GM19238 (cell line): Measurements from ENCODE around the gene HS6ST3.
"Not testable (repeated sequence)": the region's sequence is repeated elsewhere in the genome, so short reads cannot be mapped to it uniquely, and the experiment has no call there.

Experiments used
- DNase-seq: peaks from one replicate; pipeline ENCODE4 v3.0.0; 2011; ENCODE audit warnings: low spot score; ENCODE audit not compliant: insufficient read length

Gene HS6ST3

GRCh38 chr13:96089749-96090239 is at the start of gene HS6ST3:
TSS of gene HS6ST3 (plus strand) at chr13:96090107.
- DNase-seq: no peak

GRCh38 chr13:96041326-96042110 is 48.4 kb upstream of the HS6ST3 start:
- no peak for DNase-seq

GRCh38 chr13:96044238-96044637 is 45.7 kb upstream of the HS6ST3 start:
- DNase-seq: no peak

DNA sequence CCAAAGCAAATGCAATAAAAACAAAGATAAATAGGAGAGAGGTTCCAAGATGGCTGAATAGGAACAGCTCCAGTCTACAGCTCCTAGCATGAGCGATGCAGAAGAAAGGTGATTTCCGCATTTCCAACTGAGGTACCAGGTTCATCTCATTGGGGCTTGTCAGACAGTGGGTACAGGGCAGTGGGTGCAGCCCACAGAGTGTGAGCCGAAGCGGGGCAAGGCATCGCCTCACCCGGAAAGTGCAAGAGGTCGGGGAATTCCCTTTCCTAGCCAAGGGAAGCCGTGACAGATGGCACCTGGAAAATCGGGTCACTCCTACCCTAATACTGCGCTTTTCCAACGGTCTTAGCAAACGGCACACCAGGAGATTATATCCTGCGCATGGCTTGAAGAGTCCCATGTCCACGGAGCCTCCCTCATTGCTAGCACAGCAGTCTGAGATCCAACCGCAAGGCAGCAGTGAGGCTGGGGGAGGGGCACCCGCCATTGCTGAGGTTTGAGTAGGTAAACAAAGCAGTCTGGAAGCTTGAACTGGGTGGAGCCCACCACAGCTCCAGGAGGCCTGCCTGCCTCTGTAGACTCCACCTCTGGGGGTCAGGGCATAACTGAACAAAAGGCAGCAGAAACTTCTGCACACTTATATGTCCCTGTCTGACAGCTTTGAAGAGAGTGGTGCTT is 43.3 kb upstream of the HS6ST3 start:
- not testable (repeated sequence) for DNase-seq

GRCh38 chr13:96050955-96051354 is 39.0 kb upstream of the HS6ST3 start:
- not testable (repeated sequence) for DNase-seq

DNA sequence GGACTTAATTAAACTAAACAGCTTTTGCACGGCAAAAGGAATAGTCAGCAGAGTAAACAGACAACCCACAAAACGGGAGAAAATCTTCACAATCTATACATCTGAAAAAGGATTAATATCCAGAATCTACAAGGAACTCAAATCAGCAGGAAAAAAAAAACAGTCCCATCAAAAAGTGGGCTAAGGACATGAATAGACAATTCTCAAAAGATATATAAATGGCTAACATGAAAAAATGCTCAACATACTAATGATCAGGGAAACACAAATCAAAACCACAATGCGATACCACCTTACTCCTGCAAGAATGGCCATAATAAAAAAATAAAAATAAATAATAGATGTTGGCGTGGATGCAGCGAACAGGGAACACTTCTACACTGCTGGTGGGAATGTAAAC is 38.4 kb upstream of the HS6ST3 start:
- DNase-seq: not testable (repeated sequence)

DNA sequence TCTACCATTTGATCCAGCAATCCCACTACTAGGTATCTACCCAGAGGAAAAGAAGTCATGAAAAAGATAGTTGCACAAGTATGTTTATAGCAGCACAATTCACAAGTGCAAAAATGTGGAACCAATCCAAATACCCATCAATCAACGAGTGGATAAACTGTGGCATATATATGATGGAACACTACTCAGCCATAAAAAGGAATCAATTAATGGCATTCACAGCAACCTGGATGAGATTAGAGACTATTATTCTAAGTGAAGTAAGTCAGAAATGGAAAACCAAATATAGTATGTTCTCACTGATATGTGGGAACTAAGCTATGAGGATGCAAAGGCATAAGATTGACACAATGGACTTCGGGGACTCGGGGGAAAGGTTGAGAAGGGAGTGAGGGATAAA is 38.0 kb upstream of the HS6ST3 start:
- not testable (repeated sequence) for DNase-seq

GRCh38 chr13:96052656-96053002 is 37.3 kb upstream of the HS6ST3 start:
- peak; percentile 15 for DNase-seq

GRCh38 chr13:96053003-96053703 is 36.8 kb upstream of the HS6ST3 start, which contains the start of gene UGGT2:
TSS of gene UGGT2 (minus strand) at chr13:96053401. CDS start at chr13:96053312, 89 bp downstream.
- DNase-seq: peak; percentile 80

DNA sequence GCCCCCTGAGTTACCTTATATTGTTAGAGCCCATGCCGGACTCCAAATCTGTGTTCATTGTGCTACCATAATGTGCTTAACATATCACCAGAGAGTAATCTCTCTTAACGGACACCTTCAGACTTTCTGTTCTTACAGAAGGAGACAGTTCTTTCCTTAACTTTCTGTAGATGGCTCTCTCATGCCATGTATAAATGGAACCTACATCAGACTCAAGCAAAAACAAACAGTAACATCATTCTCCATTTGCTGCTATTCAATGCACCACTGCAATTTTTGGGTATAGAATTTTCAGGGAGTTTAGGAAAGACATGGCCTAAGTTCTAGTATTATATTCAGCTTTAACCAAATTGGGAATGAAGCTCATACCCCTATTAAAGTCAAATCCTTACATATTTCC is 24.1 kb upstream of the HS6ST3 start:
- no peak for DNase-seq

DNA sequence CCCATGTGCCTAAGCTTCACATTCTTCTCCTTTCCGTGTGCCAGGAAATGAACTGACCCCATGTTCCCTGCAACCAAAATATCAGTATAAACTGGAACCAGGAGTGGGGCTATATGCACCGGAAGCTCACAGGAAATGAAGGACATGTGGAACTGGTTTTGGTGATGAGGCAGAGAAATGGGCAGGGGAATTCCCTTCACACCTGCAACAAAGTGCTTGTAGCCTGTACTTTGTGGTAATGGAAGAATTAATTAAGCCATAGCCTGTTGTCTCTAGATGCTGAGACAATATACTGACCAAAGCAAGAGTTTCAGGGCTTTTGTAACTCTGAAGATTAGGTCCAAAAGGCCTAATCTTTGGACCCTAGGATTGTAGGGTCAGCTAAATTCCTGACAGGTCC is 21.2 kb upstream of the HS6ST3 start:
- DNase-seq: no peak

DNA sequence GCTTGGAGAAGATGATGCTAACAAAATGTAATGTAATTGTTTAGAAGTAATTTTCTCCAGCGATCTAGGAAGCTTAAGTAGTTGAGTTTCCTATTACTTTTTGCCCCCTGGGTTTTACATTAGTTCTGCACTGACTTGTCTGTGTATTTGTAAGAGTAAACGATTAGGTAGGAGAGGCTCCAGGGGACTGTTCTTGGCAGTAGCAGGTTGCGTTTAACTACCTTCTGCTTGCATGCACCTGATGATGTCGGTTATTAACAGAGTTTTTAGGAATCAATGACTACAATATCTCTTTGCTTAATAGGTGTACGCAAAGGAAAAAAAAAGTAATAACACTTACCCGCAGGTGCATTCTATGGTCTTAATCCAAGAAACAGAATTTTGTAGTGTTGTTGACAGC is 18.4 kb upstream of the HS6ST3 start:
- DNase-seq: no peak

DNA sequence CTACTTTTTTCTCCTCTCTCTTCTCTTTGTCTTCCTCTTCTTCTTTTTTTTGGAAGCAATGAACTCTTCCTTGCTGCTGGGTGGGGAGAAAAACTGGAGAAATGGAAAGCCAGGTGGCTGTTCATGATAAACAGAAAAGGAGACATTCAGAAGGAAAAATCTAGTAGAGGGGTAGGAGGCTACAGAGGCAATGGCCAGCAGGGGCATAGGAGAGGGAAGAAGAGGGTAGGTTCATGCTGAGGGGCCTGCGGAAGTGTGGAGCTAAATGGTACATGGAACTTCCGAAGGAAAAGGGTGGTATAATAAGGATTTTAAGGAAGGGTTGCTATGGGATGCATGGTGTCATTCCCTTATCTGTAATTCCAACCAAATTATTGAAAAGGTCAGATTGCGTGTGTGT is 17.5 kb upstream of the HS6ST3 start:
- no peak for DNase-seq

DNA sequence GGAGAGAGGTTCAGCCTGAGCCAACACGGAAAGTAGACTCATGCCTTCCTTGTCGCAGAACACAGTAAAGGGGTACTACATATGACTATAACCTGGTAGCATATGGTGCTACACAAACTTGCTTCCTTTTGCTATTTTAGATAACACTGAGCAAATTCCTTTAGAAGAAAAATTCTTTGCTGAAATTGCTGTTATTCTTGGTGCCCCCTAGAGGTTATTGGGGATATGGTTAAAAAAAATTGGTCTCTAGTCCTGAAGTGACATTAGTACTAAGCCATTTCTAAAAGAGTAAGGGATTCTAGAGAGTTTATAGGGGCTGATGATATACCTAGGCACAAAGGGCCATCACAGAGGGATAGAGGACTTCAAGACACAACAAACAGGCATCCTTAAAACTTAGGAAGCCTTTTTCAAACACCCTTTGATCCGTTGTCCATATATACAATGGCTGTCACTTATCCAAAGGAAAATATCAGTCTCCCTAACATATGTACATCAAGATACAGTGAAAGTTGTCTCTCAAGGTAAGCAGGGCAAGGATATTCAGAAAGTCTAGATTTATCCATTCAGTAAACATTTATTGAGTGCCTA is 13.9 kb upstream of the HS6ST3 start:
- DNase-seq: no peak

GRCh38 chr13:96080676-96081075 is 9.2 kb upstream of the HS6ST3 start:
- DNase-seq: no peak

DNA sequence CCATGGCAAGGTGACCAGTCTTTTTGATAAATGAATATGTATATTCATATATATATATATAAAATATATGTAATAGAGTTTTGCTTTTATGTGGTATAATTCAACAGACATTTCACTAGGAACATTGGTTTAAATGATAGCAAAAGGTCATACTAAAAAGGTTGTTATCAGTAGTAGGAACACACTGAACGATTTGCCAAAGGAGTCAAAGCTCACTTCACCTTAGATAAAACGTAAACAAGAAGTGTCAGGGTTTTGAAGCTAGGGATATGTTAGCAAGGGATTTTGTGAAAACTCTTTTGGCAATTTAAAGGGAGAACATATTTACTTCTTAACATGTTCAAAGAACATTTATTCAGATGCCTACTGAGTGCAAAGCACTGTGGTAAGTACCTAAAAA is 8.0 kb upstream of the HS6ST3 start:
- DNase-seq: no peak

DNA sequence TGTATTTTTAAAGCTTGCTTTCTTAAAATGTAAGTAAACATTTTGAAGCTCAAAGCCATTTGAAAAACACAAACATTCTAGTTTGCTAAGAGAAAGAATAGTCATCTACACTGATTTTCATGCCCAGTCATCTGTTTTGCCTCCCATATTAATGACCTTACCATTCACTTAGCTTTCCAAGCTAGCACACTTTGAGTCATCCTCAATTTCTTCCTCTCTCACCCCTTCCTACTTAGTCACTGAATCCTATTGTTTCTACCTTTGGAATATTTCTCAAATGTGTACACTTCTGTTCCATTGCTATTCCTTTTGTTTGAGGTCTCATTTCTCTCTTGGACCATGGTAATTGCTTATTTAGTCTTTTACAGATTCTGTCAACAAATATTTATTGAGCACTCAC is 7.3 kb upstream of the HS6ST3 start:
- no peak for DNase-seq

- no peak for DNase-seq
Measured at GRCh38 chr13:96086736-96087135, 3.2 kb upstream of the HS6ST3 start.

- DNase-seq: no peak
Measured at GRCh38 chr13:96089139-96089538, 768 bp upstream of the HS6ST3 start.

DNA sequence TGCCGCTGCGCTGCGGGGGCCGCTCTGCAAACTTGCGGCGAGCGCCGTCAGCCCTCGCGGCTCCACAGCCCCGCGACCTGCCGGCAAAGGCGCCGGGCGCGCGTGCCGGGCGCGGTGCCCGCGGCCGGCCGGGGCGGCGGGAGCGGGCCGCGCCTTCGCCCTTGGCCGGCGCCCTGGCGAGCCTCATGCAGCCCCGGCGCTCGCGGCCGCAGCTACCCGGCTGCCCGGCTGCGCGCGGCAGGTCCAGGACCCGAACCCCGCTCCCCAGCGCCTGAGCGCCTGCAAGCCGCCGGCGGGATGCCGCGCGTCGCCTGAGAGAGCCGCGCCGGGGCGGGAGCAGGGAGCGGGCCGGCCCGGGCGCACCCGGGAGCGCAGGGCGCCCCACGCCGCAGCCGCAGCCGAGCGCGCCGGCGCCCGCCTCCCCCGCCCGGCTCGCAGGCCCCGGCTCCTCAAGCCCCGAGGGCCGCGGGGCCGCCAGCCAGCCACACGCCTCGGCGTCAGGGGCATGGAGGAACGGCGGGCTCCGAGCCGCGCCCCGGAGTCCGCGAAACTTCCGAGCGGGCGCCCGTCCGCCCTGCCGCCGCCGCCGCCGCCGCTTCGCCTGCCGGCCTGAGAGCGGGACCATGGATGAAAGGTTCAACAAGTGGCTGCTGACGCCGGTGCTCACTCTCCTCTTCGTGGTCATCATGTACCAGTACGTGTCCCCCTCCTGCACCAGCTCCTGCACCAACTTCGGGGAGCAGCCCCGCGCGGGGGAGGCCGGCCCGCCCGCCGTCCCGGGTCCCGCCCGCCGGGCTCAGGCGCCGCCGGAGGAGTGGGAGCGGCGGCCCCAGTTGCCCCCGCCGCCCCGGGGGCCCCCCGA is 564 bp downstream of the HS6ST3 start:
- DNase-seq: peak; percentile 19
